Right kidney (tissue), 1 donor: ENCODE measurements around the gene GPD2.
"Not testable (repeated sequence)": the region's sequence is repeated elsewhere in the genome, so short reads cannot be mapped to it uniquely, and the experiment has no call there.

Source experiments
- DNase-seq: peaks from one replicate; pipeline ENCODE4 v3.0.0-alpha.2; 2016

Gene GPD2

DNA sequence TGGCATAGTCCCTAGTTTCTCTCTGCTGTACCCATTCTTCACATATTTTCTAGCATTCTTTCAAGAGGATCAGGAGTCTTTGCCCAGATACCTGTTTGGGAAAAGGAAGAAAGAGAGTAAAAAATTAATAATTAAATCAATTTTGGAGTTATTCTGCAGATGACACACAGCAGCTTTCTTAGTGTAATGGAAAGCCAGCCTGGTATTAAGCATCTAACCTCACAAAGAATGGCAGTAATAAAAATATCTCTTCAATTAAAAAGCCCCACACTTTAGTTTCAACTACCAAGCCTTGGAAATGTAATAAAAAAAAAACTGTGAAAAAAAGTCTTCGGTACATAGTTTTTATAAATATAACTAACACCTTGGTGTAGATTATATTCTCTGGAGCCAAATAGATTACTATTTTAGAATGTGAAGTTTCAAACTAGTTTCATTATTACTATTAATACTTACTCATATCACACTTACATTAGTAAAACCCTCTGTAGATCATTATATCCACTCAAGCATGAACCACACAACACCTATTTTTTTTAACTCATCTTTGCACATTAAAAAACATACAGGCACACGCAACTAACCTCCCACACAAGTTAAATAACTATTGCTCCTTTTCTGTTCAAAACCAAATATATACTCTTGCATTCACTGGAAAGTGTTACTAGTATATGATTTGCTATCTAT is 90.9 kb downstream of the GPD2 start:
- no peak for DNase-seq

DNA sequence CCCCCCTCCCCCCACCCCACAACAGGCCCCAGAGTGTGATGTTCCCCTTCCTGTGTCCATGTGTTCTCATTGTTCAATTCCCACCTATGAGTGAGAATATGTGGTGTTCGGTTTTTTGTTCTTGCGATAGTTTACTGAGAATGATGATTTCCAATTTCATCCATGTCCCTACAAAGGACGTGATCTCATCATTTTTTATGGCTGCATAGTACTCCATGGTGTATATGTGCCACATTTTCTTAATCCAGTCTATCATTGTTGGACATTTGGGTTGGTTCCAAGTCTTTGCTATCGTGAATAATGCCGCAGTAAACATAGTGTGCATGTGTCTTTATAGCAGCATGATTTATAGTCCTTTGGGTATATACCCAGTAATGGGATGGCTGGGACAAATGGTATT is 92.4 kb downstream of the GPD2 start:
- not testable (repeated sequence) for DNase-seq

DNA sequence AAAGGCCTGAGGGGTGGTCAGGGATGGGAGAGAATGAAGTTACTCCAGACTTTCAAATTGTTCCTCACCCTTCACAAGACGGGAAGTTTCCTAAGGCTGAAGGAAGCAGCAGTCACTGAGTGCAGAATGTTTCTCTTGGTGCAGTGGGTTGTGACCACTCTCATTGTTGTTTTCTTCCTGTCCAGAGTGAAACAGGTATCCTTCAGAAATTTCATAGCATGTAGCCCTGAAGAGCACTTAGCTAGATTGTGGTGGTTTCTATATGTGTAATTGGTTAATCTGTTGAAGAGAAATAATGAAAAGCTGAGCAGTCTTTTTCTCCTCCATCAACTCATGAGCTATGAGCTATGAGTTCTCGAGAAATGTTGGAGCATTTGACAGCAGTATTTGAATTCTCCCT is 96.8 kb downstream of the GPD2 start:
- no peak for DNase-seq

DNA sequence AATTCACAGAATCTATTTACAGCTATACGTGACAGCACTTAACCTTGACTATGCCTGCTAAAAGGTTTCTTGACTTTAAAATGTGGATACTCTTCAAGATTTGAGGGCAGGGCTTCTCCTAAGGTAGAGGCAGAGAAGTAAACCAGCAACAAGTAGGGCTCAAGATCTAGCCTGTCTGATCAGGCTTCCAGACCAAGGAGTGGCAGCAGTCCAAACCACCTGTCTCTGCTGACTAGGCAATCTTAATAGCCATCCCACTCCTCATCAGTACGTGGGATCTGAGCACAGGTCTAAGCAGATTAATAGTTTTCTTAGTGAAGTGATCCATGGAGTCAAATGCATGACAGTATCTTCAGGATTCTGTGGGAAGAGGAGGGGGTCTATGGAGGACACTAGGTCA is 100.4 kb downstream of the GPD2 start:
- no peak for DNase-seq

DNA sequence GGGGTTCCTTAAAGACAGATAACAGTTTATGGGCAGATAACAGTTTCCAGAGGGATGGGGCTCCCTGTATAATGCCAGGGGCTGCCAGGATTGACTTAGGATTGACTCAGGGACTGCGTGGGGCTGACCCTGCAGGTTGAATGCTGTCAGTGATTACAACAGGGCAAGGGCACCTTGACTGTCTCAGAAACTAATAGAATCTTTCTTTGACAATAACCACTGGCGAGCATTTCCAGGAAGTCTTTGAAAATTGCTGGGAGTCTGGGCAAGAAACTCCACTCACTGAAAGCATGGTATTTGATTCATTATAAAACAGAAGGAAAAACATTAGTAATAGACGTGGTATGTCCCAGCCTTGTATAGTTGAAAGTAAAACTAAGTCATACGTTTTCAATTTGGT is 101.0 kb downstream of the GPD2 start:
- no peak for DNase-seq

DNA sequence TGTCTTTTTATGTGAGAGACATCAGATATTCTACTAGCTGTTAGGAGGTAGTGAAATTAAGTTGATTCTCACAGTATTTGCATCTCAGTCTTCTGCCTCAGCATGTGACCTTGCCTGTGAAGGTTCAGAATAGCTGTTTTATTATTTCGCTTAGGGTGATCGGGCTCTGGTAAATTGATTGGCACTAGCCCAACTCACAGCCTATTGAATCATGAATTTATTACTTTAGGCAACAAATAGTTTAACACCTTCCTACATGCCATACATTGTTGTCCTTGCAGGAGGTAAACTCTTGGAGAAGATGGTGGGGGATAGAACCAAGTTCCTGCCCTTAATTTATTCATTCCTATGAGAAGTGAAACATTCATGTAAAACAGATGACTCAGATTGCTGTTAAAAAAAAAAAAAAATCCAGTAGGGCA is 101.9 kb downstream of the GPD2 start:
- DNase-seq, result no peak

DNA sequence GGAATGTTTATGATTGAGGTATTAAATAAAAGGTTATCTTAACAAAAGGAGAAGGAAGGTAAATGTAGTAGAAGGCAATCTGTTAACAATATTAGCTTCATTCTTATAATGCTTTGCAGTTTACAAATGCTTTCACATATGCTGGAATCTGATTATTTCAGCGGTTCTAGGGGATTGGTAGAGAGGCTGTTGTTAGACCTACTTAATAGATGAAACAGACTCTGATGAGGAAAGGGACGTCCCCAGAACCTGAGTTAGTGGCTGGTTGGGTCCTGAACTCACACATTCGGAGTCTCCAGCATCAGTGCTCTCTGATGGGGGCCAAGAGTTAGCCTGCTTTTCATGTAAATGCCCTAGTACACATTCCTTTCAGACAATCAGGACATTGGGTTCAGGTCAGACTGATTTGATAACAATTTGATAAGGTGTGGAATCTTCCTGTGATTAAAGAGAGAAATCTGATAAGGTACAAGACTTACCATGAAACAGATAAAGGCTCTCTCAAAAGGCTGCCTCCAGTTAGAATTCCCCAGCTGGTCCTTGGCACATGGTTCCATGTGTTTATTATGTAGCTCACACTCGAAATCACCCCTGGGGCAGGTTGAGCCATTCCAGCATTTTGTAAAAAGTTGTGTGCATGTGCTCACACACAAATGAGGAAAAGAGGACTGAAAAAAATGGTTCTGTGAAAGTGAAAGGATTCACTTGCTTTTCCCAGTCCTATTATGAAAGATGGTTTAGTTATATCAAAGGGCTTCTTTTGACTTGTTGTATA is 103.1 kb downstream of the GPD2 start:
- DNase-seq, result no peak

DNA sequence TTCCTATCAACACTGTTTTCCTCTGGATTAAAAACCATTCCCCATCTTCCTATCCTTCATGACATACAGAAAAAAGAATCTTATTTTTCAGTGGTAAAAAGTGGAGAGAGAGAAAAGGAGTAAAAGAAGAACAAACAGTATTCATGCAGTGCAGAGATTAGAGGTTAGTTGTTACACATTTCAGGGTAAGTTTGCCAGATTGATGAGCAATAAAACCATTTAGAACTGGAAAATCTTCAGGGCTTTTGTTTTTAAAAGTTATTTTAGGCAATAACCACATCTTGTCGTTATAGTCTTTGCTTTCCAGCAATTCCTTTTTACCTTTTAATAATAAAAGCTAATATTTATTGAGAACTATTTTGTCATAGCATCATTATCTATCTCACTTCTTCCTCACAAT is 104.5 kb downstream of the GPD2 start:
- DNase-seq, result no peak

DNA sequence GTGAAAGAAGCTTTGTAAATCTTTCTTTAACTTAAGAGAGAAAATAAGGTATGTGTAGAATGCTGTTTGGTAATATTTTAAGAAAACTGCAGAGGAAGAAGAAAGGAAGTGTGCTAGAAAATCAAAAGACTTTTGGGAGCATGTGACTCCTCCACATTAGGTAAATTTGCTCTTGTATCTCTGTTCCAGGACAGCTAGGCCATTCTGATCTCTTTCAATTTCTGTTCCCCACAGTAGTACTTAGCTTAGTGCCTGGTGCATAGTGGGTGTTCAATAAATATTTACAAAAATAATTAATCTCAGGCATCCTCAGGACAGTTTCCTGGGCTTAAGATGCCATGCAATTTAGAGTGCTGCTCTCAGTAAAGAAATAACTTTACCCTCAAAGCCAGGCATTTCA is 105.0 kb downstream of the GPD2 start:
- DNase-seq, result no peak

DNA sequence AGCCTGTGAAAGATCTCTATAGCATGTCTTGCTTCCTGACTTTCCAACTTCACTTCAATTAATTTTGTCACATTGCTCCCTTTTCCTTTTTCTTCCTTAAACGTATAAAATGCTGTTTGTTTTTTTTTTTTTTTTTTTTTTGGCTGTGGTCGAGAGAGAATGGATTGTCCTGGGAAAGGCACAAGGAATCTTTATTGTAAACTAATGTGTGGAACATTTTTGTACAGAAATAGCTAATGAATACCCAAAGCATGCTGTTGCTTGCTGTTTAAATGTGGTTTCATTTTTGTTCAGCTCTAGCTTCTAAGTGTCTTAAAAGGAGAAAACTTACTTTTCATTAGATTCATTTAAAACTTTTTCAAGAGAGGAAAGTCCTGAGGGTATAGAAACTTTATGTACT is 105.5 kb downstream of the GPD2 start:
- DNase-seq, result no peak

DNA sequence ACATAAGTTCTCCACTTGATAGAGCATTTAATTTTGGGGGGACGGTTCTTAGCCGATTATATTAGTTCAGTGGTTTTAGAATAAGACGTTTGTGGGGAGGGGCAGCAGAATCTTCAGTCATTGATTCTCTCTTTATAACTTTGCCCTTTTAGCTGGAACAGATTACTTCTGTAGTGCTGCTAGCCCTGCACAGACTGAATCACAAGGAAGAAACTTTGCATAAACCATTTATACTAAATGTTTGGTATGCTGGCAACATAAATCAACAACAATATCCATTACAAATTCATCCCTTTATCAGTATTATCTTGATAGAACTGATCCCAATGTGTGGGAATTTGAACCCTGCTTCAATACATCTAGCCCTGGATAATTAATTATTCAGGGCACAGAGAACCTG is 112.2 kb downstream of the GPD2 start:
- no peak for DNase-seq

DNA sequence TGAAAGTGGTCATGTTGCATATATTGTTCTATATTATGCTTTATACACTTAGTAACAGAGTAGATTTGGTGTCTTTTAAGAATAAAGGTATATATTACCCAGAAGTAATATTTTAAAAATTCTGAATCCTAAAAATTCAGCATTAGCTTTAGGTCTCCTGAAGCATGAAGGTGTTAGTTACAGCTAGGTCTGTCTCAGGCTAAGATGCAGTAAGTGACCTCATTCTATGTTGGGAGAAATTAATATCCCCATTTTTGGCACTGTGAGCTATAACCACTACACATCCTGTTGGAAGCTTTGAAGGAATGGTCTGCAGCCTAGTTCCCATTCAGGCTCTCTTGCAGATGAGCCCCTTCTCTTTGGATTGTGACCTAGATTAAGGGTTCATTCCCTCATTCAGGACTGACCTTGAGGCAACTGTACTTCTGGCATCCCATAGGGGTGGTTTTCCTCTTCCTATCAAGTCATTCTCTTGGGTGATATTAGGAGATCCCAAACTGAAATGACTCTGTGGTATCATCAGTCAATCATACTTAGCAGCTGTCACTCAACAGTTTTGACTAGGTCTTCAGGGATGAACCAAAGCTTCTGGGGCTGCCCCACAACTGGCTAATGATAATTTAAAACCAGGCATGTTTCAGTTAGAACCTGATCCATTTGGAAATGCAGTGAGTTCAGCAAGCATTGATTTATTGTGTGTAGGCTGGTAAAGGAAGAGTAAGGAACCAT is 117.7 kb downstream of the GPD2 start:
- no peak for DNase-seq

DNA sequence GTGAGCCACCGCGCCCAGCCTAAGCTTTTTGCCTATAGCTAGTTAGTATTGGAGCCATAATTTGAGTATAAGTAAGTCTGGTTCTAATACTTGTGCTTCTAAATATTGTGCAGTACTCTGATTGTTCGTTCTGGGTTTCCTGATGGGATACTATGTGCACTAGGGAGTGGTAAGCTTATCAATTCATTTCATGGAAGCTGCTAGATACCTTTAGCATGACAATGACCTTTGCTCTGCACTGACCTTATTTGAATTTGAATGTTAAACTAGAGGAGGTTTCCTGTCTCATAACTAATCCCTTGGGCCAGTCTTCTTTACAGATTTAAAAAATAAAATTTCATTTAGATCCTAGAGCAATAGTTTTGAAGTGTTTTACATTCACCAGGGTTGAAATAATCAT is 125.1 kb downstream of the GPD2 start:
- DNase-seq, result no peak

DNA sequence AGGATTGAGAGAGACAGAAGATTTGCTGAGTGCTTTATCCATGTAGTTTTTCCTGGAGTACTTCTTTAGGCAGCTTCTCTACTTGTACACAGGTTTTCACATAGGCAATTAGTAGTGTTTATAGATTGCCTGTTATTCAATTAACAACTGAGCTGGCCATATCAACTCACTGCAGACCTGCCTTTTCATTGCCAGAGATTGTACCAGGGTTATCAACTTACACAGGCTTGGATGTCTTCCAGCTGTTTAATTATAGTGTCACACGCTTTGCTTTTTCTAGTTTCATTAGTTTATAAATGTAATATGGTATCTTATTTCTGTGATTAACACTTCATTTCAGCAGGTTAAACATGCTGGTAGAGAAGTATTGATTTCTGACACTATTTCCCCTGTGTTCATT is 125.9 kb downstream of the GPD2 start:
- no peak for DNase-seq

DNA sequence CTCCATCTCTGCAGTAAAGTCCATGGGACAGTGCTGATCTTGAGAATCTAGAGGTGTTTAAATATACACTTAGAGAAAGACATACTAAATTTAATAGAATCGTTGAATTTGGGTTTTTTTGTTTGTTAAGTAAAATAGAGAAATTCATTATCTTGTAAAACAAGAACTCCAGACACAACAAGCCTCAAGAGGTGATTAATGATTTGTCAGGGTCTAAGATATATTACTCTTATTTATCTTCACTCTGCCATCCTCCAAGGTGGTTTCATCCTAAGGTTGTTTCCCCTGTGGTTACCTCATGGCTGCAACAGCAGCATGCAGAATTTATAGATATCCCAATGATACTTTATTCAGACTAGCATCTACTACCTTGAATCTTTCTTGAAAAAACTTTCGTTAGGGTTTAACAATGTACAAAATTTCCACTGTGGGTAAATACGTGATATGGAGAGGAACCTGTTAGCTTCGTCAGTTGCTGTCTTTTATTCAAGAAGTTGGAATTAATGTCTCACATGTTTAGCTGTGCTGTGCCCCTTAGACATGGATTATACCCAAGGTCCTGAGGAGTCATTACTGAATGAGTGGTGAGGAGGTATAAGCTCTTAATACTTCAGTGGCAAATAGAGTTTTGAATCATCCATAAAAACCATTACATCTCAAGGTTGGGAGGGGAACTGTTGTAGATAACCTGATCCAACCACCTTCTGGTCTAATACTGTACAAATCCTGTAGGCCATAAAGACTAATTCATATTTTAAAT is 128.0 kb downstream of the GPD2 start:
- DNase-seq, result no peak

DNA sequence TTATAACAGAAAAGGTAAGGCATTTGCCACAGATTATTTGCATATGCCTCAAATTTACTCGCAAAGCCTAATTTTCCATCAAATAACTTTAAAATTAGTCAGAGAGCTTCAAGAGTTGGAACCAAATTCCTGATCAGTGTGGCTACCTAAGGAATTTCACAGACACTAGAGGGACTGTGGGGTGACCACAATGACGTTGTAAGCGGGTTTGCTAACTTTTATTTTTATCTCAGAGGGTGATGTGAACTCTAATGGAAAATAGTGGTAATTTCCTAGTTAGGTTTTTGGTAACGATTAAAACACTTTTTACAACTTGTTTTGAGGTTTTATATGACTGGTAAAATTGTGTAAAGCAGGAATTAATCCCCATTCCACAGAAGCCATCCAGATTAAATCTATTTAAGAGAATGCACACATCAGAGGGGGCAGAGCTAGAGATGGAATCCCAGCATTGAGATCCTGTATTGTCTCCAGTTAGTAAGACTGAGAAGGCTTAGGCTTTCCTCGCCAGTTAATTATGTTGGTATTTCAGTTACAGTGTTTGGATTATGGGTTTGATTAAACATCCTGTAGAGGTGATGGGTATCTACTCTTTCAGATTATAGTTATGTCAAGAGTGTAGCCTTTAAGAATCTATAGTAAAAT is 129.0 kb downstream of the GPD2 start:
- no peak for DNase-seq

DNA sequence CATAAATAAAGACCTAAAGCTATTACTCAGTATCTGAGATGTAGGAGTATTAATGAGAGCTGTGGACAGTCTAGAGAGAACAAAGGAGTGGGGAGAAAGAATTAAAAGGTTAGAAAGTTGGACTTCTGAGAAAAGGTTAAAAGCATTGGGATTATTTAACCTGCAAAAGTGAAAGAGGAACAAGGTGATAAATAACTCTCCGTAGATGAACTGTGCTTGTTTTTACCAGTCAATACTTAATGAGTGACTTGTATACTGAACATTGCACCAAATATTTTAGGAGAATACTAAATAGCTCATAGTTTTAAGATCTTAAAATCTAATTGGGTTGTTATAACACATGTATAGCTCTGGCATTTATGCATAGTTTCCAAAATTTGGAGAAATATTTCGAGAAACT is 137.5 kb downstream of the GPD2 start:
- DNase-seq, result no peak

DNA sequence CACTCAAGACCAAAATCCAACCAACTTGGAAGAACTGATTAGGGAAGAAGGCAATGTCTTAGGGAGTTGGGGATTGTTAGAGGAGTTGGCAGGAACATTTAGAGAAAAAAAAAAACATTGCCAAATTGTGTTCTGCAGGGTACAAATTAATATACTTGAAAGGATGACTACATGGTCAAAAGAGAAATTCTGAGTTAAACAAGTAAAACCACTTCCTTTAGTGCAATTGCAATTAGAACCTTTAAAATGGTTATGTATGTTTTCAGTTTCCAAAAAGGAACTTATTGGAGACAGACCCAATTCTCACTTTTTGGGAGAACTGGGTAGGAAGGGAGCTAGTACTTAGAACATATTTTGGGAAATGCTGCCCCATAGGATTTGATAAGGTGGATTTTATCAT is 137.9 kb downstream of the GPD2 start:
- DNase-seq, result no peak

DNA sequence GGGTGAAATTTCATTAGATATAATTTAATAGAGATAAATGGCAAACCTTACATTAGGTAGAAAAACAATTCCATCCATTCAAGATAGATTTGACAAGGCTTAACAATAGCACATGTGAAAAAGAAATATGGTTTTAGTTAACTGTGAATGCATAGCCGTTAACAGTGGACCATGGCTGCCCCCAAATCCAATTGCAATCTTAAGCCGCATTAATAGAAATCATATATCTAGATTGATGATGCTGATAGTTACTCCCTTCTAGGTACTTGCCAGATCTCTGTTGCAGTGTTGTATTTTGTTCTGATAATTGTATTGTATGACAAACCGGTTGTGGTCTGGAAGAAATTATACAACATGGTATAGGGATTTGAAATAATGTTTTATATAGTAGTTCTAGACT is 139.8 kb downstream of the GPD2 start:
- DNase-seq, result no peak

DNA sequence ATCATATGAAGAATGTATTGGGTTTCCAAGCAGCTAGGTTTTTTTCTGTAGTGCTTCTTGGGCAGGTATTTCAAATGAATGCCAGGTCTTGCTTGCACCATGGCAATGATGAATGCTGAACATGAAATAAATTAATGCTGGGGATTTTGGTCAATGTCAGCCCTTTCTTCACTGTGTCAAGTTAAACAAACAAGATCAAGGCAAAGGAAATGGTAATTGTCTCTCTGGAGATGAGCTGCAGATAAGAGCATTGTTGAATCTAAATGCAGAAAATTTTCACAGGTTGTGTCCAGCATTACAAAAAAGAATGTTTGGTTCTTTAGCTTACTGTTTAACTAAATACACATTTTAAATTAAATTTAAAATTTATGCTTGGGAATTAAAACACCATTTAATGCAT is 144.3 kb downstream of the GPD2 start:
- DNase-seq, result no peak

DNA sequence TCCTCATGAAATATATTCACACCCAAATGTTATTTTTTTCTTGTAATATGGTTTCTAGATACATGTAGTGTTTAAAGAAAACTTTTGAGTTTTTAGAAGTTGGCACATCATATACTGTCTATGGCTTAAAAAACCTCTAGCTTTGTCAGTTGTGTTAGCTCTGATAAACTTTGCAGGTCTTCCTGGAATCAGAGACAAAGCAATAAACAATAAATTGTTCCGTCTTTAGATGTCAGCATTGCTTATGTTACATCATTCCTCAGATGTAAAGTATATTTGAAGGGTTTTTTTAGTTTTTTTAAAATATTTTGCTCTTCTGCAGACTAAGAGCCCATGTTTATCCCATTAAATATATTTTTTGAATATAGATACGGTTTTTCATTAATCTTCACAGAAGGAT is 145.1 kb downstream of the GPD2 start:
- no peak for DNase-seq

DNA sequence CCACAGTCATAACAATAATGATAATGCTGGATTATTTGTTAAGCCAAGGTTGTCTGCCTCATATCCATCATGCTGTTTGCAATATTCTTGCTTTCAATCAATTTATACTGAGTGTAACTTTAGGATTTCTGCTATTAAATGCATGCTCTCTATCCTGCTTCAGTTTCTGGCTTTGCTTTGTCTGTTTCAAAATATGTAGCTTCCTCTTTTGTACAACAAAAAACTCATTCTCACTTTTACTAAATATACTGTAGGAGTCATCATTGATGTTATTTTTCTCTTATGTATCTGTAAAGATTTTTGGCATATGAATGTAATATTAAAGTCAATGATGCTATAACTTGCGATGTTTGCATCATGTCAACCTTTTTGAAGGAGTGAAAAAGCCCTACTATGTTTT is 149.3 kb downstream of the GPD2 start:
- no peak for DNase-seq
